ENCODE measurements around the gene FUCA1. TPM values are rescaled to one million over a fixed set of nuclear protein-coding genes. Genes with fewer than 3 reads are reported as not detected.

FUCA1 gene
- total RNA-seq, 1 experiment from 2014 or later, result 20.7 TPM

DNA sequence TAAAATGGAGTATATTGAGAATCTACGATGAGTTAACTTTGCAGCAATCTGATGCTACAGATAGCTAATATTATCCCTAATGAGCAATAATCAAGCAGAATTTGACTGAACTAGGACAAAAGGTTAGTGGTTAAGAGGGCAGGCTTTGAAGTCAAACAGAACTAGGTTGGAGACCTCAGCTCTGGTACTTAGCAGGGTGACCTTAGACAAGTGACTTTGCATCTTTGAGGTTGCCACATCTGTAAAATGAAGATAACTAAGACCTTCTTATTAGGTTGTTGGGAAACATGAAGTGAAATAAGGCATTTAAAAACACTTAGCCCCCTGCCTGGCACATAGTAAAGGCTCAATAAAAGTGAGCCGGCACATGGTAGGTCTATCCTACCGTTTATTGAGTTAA is 4.3 kb upstream of the FUCA1 start:
- Histone ChIP-seq H3K9ac (ENCODE audit: low read length) (no peak overlapping the region), H3K9me2 (ENCODE audit: insufficient read depth) (no peaks in the 10 kb centered on the region), H3K36me3 (ENCODE audit: control insufficient read depth in 1 of 2, insufficient read depth in 2 of 2, low read length in 2 of 2) (no peaks in the 10 kb centered on the region), H3K9me3 (ENCODE audit: control insufficient read depth in 1 of 2, insufficient read depth in 1 of 2, low read depth in 1 of 2, low read length in 2 of 2) (no peaks in the 10 kb centered on the region), H3K4me2 (ENCODE audit: low read length) (no peak overlapping the region), H3K27ac (ENCODE audit: low read depth, low read length) (no peak overlapping the region), H4K20me1 (ENCODE audit: insufficient read depth) (no peaks in the 10 kb centered on the region), H3K4me3 (replicated peaks in 1 of 2; ENCODE audit: low read depth in 1 of 2, low read length in 2 of 2) (no peak overlapping the region), H2AFZ (ENCODE audit: low read depth, low read length, poor library complexity, severe bottlenecking) (no peak overlapping the region), H3K4me1 (ENCODE audit: control insufficient read depth in 1 of 2, insufficient read depth in 2 of 2, low read length in 2 of 2) (peaks cover 4 to 9% of the 10 kb centered on the region in 2 experiments; a peak in 2 of 4 replicates), H3K79me2 (ENCODE audit: insufficient read depth, low read length) (no peaks in the 10 kb centered on the region), H3K27me3 (ENCODE audit: insufficient read depth, low read length) (no peaks in the 10 kb centered on the region)
- TF ChIP-seq, protein P1, sequence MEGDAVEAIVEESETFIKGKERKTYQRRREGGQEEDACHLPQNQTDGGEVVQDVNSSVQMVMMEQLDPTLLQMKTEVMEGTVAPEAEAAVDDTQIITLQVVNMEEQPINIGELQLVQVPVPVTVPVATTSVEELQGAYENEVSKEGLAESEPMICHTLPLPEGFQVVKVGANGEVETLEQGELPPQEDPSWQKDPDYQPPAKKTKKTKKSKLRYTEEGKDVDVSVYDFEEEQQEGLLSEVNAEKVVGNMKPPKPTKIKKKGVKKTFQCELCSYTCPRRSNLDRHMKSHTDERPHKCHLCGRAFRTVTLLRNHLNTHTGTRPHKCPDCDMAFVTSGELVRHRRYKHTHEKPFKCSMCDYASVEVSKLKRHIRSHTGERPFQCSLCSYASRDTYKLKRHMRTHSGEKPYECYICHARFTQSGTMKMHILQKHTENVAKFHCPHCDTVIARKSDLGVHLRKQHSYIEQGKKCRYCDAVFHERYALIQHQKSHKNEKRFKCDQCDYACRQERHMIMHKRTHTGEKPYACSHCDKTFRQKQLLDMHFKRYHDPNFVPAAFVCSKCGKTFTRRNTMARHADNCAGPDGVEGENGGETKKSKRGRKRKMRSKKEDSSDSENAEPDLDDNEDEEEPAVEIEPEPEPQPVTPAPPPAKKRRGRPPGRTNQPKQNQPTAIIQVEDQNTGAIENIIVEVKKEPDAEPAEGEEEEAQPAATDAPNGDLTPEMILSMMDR (IDR thresholded peaks at IDR 0.05 in 2 of 3, conservative IDR thresholded peaks at IDR 0.05 in 1 of 3; ENCODE audit: borderline replicate concordance in 1 of 3, insufficient read depth in 1 of 3, low read depth in 2 of 3, low read length in 2 of 3), result no peak
- TF ChIP-seq JUND (IDR thresholded peaks at IDR 0.05) (no peak), ZFX (IDR thresholded peaks at IDR 0.05) (no peak), RAD21 (IDR thresholded peaks at IDR 0.05; ENCODE audit: low read depth) (no peak), SP1 (IDR thresholded peaks at IDR 0.05; ENCODE audit: low read depth) (no peak), POLR2A (IDR thresholded peaks at IDR 0.05; ENCODE audit: borderline replicate concordance, extremely low read depth, insufficient read depth, insufficient read length) (no peak), ELF1 (IDR thresholded peaks at IDR 0.05; ENCODE audit: borderline replicate concordance, low read depth) (no peak), EGR1 (IDR thresholded peaks at IDR 0.05; ENCODE audit: low read depth) (no peak), EZH2phosphoT487 (IDR thresholded peaks at IDR 0.05; ENCODE audit: borderline replicate concordance) (no peak), CBX3 (IDR thresholded peaks at IDR 0.05; ENCODE audit: low read depth) (no peak), SIN3A (IDR thresholded peaks at IDR 0.05; ENCODE audit: low read depth) (no peak), TCF7L2 (IDR thresholded peaks at IDR 0.05; ENCODE audit: borderline replicate concordance, extremely low read depth, insufficient read depth, insufficient read length) (no peak)
- TF ChIP-seq, protein P2, sequence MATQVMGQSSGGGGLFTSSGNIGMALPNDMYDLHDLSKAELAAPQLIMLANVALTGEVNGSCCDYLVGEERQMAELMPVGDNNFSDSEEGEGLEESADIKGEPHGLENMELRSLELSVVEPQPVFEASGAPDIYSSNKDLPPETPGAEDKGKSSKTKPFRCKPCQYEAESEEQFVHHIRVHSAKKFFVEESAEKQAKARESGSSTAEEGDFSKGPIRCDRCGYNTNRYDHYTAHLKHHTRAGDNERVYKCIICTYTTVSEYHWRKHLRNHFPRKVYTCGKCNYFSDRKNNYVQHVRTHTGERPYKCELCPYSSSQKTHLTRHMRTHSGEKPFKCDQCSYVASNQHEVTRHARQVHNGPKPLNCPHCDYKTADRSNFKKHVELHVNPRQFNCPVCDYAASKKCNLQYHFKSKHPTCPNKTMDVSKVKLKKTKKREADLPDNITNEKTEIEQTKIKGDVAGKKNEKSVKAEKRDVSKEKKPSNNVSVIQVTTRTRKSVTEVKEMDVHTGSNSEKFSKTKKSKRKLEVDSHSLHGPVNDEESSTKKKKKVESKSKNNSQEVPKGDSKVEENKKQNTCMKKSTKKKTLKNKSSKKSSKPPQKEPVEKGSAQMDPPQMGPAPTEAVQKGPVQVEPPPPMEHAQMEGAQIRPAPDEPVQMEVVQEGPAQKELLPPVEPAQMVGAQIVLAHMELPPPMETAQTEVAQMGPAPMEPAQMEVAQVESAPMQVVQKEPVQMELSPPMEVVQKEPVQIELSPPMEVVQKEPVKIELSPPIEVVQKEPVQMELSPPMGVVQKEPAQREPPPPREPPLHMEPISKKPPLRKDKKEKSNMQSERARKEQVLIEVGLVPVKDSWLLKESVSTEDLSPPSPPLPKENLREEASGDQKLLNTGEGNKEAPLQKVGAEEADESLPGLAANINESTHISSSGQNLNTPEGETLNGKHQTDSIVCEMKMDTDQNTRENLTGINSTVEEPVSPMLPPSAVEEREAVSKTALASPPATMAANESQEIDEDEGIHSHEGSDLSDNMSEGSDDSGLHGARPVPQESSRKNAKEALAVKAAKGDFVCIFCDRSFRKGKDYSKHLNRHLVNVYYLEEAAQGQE (IDR thresholded peaks at IDR 0.05; ENCODE audit: low read depth), result no peak
- TF ChIP-seq, protein P3, sequence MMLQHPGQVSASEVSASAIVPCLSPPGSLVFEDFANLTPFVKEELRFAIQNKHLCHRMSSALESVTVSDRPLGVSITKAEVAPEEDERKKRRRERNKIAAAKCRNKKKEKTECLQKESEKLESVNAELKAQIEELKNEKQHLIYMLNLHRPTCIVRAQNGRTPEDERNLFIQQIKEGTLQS (IDR thresholded peaks at IDR 0.05), result no peak
- TF ChIP-seq, protein P4, sequence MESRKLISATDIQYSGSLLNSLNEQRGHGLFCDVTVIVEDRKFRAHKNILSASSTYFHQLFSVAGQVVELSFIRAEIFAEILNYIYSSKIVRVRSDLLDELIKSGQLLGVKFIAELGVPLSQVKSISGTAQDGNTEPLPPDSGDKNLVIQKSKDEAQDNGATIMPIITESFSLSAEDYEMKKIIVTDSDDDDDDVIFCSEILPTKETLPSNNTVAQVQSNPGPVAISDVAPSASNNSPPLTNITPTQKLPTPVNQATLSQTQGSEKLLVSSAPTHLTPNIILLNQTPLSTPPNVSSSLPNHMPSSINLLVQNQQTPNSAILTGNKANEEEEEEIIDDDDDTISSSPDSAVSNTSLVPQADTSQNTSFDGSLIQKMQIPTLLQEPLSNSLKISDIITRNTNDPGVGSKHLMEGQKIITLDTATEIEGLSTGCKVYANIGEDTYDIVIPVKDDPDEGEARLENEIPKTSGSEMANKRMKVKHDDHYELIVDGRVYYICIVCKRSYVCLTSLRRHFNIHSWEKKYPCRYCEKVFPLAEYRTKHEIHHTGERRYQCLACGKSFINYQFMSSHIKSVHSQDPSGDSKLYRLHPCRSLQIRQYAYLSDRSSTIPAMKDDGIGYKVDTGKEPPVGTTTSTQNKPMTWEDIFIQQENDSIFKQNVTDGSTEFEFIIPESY (IDR thresholded peaks at IDR 0.05; ENCODE audit: extremely low read depth, insufficient replicate concordance, low read length), result no peak
- TF ChIP-seq, protein P5, sequence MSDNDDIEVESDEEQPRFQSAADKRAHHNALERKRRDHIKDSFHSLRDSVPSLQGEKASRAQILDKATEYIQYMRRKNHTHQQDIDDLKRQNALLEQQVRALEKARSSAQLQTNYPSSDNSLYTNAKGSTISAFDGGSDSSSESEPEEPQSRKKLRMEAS (IDR thresholded peaks at IDR 0.05), result no peak
- ChIA-PET RAD21 (ENCODE audit: low non-redundant PET in 1 of 2, low total read pairs in 2 of 2, uncharacterized antibody in 2 of 2, unreplicated experiment in 2 of 2) (no interaction called here), CTCF (no interaction called here), POLR2A (no interaction called here)
- no TSS peak for BruUV-seq (replicated peaks)
- intact Hi-C loops (cut with micrococcal nuclease), result no loop called here
- ATAC-seq (no peak), DNase-seq (ENCODE audit: low read depth, low spot score) (no peak)

Data from HCT116 (cell line).